ENCODE results near the gene VWA8. TPM values are rescaled to one million over a fixed set of nuclear protein-coding genes. Genes with fewer than 3 reads are reported as not detected.
"Not testable (repeated sequence)": the region's sequence is repeated elsewhere in the genome, so short reads cannot be mapped to it uniquely, and the experiment has no call there.

Gene VWA8
- polyA plus RNA-seq, 1 donor (not counting 4 experiments of a cell fraction or from before 2014, with no cell fraction given): 17.8 TPM

GRCh38 chr13:41928323-41928722, 32.6 kb downstream of the VWA8 start:
- no peak for TF ChIP-seq EZH2 (IDR thresholded peaks at IDR 0.05; ENCODE audit: low read length)
- TF ChIP-seq, protein P1, sequence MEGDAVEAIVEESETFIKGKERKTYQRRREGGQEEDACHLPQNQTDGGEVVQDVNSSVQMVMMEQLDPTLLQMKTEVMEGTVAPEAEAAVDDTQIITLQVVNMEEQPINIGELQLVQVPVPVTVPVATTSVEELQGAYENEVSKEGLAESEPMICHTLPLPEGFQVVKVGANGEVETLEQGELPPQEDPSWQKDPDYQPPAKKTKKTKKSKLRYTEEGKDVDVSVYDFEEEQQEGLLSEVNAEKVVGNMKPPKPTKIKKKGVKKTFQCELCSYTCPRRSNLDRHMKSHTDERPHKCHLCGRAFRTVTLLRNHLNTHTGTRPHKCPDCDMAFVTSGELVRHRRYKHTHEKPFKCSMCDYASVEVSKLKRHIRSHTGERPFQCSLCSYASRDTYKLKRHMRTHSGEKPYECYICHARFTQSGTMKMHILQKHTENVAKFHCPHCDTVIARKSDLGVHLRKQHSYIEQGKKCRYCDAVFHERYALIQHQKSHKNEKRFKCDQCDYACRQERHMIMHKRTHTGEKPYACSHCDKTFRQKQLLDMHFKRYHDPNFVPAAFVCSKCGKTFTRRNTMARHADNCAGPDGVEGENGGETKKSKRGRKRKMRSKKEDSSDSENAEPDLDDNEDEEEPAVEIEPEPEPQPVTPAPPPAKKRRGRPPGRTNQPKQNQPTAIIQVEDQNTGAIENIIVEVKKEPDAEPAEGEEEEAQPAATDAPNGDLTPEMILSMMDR (optimal IDR thresholded peaks at IDR 0.05 in 1 of 3, IDR thresholded peaks at IDR 0.05 in 1 of 3, conservative IDR thresholded peaks at IDR 0.05 in 1 of 3; ENCODE audit: extremely low read depth in 1 of 3, insufficient read depth in 2 of 3, low read length in 3 of 3): no peak
- DNase-seq (ENCODE audit: low read depth, low spot score): no peak
- H3K4me2 ChIP-seq (ENCODE audit: control insufficient read depth, extremely low read depth, insufficient read depth, low read depth, low read length): no peak overlapping the region
- H4K20me1 ChIP-seq (ENCODE audit: control insufficient read depth, extremely low read depth, insufficient read depth, low read length): no peaks in the 10 kb centered on the region
- dilution Hi-C loops (cut with MboI; ENCODE audit: extremely low pct_ligation_motif_present, low sequenced_read_pairs): no loop called here
- peaks cover 3% of the 10 kb centered on the region for H3K9me3 ChIP-seq (ENCODE audit: control insufficient read depth, low read depth, low read length)
- no peaks in the 10 kb centered on the region for H3K27me3 ChIP-seq (ENCODE audit: control insufficient read depth, extremely low read depth, insufficient read depth, low read length)
- no peak overlapping the region for H3K27ac ChIP-seq (ENCODE audit: control insufficient read depth, insufficient read depth, low read length)
- FAIRE-seq: no peak
- H3K79me2 ChIP-seq (ENCODE audit: control insufficient read depth, insufficient read depth, low read length): peaks cover 30% of the 10 kb centered on the region
- no peaks in the 10 kb centered on the region for H3K9me1 ChIP-seq (ENCODE audit: control insufficient read depth, extremely low read depth, insufficient read depth, low read length)
- H3K4me1 ChIP-seq (ENCODE audit: control insufficient read depth, extremely low read depth, insufficient read depth, low read length): no peaks in the 10 kb centered on the region
- H2AFZ ChIP-seq (ENCODE audit: control insufficient read depth, low read length): no peak overlapping the region
- no peak overlapping the region for H3K4me3 ChIP-seq (ENCODE audit: control insufficient read depth in 2 of 3, extremely low read depth in 1 of 3, insufficient read depth in 2 of 3, low read depth in 1 of 3, low read length in 3 of 3)
- H3K36me3 ChIP-seq (ENCODE audit: control insufficient read depth in 2 of 2, extremely low read depth in 1 of 2, insufficient read depth in 2 of 2, low read length in 2 of 2): peaks cover 0 to 4% of the 10 kb centered on the region in 2 experiments
- no peak overlapping the region for H3K9ac ChIP-seq (ENCODE audit: control insufficient read depth, extremely low read depth, insufficient read depth, low read length)

GRCh38 chr13:41925014-41925413, 35.9 kb downstream of the VWA8 start:
- DNase-seq (ENCODE audit: low read depth, low spot score): no peak
- Histone ChIP-seq H3K9ac (ENCODE audit: control insufficient read depth, extremely low read depth, insufficient read depth, low read length) (no peak overlapping the region), H3K79me2 (ENCODE audit: control insufficient read depth, insufficient read depth, low read length) (peaks cover 28% of the 10 kb centered on the region), H3K4me1 (ENCODE audit: control insufficient read depth, extremely low read depth, insufficient read depth, low read length) (no peaks in the 10 kb centered on the region), H3K27ac (ENCODE audit: control insufficient read depth, insufficient read depth, low read length) (no peak overlapping the region), H3K27me3 (ENCODE audit: control insufficient read depth, extremely low read depth, insufficient read depth, low read length) (no peaks in the 10 kb centered on the region), H2AFZ (ENCODE audit: control insufficient read depth, low read length) (no peak overlapping the region), H4K20me1 (ENCODE audit: control insufficient read depth, extremely low read depth, insufficient read depth, low read length) (no peaks in the 10 kb centered on the region), H3K4me2 (ENCODE audit: control insufficient read depth, extremely low read depth, insufficient read depth, low read depth, low read length) (no peak overlapping the region), H3K9me3 (ENCODE audit: control insufficient read depth, low read depth, low read length) (peaks cover 3% of the 10 kb centered on the region), H3K9me1 (ENCODE audit: control insufficient read depth, extremely low read depth, insufficient read depth, low read length) (no peaks in the 10 kb centered on the region), H3K36me3 (ENCODE audit: control insufficient read depth in 2 of 2, extremely low read depth in 1 of 2, insufficient read depth in 2 of 2, low read length in 2 of 2) (peaks cover 0 to 4% of the 10 kb centered on the region in 2 experiments), H3K4me3 (ENCODE audit: control insufficient read depth in 2 of 3, extremely low read depth in 1 of 3, insufficient read depth in 2 of 3, low read depth in 1 of 3, low read length in 3 of 3) (no peak overlapping the region)
- FAIRE-seq: no peak
- no peak for TF ChIP-seq EZH2 (IDR thresholded peaks at IDR 0.05; ENCODE audit: low read length)
- TF ChIP-seq, protein P1 (optimal IDR thresholded peaks at IDR 0.05 in 1 of 3, IDR thresholded peaks at IDR 0.05 in 1 of 3, conservative IDR thresholded peaks at IDR 0.05 in 1 of 3; ENCODE audit: extremely low read depth in 1 of 3, insufficient read depth in 2 of 3, low read length in 3 of 3): no peak
- dilution Hi-C loops (cut with MboI; ENCODE audit: extremely low pct_ligation_motif_present, low sequenced_read_pairs): no loop called here

GRCh38 chr13:41922894-41923293, 38.0 kb downstream of the VWA8 start:
- peaks cover 35% of the 10 kb centered on the region for H3K79me2 ChIP-seq (ENCODE audit: control insufficient read depth, insufficient read depth, low read length)
- H3K27me3 ChIP-seq (ENCODE audit: control insufficient read depth, extremely low read depth, insufficient read depth, low read length); H3K9me1 ChIP-seq (ENCODE audit: control insufficient read depth, extremely low read depth, insufficient read depth, low read length); H2AFZ ChIP-seq (ENCODE audit: control insufficient read depth, low read length); dilution Hi-C loops (cut with MboI; ENCODE audit: extremely low pct_ligation_motif_present, low sequenced_read_pairs); H3K9me3 ChIP-seq (ENCODE audit: control insufficient read depth, low read depth, low read length); DNase-seq (ENCODE audit: low read depth, low spot score); H3K4me2 ChIP-seq (ENCODE audit: control insufficient read depth, extremely low read depth, insufficient read depth, low read depth, low read length); H3K4me1 ChIP-seq (ENCODE audit: control insufficient read depth, extremely low read depth, insufficient read depth, low read length); H3K4me3 ChIP-seq (ENCODE audit: control insufficient read depth in 2 of 3, extremely low read depth in 1 of 3, insufficient read depth in 2 of 3, low read depth in 1 of 3, low read length in 3 of 3); H3K9ac ChIP-seq (ENCODE audit: control insufficient read depth, extremely low read depth, insufficient read depth, low read length); H3K27ac ChIP-seq (ENCODE audit: control insufficient read depth, insufficient read depth, low read length); H3K36me3 ChIP-seq (ENCODE audit: control insufficient read depth in 2 of 2, extremely low read depth in 1 of 2, insufficient read depth in 2 of 2, low read length in 2 of 2); FAIRE-seq; H4K20me1 ChIP-seq (ENCODE audit: control insufficient read depth, extremely low read depth, insufficient read depth, low read length): not testable (repeated sequence)
